22Rv1 (cell line): Measurements from ENCODE around the gene CAP2.
"Not testable (repeated sequence)": the region's sequence is repeated elsewhere in the genome, so short reads cannot be mapped to it uniquely, and the experiment has no call there.

Source experiments
- H3K27ac ChIP-seq: fragments of 450-650 bp; 2 replicates; pipeline ENCODE4 v1.5.1; 2017
- CTCF ChIP-seq: fragments of 450-650 bp; IDR thresholded peaks from 2 replicates; pipeline ENCODE4 v1.5.1; 2017; ENCODE audit warnings: mild to moderate bottlenecking
- ZFX ChIP-seq: fragments of 450-650 bp; IDR thresholded peaks from 2 replicates; pipeline ENCODE4 v1.6.1; 2017; ENCODE audit warnings: antibody characterized with exemption, borderline replicate concordance

CAP2 gene

DNA sequence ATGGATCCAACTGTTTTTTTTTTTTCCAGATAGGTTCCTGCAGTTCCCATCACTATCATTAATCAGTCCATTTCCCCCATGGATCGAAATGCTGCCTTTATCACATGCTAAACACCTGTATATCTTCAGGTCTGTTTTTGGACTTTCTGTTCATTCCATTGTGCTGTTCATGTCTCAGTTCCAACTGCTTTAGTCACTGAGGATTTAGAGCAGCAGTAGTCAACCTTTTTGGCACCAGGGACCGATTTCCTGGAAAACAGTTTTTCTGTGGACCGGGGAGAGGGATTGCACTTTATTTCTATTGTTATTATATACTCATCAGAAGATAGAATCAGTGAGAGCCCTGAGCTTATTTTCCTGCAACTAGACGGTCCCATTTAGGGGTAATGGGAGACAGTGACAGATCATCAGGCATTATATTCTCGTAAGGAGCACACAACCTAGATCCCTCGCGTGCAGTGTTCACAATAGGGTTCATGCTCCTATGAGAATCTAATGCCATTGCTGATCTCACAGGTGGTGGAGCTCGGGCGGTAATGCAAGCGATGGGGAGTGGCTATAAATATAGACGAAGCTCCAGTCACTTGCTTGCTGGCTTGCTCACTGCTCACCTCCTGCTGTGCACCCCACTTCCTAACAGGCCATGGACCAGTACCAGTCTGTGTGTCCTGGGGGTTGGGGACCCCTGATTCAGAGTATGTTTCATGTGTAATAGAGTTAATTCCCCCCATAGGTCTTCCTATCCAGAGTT, 46.0 kb downstream of the CAP2 start:
- TF ChIP-seq ZFX (no peak), CTCF (no peak)
- H3K27ac ChIP-seq, result no peak overlapping the region

GRCh38 chr6:17440811-17441210, 47.4 kb downstream of the CAP2 start:
- H3K27ac ChIP-seq, result not testable (repeated sequence)

- no peak for TF ChIP-seq ZFX
- TF ChIP-seq CTCF, result no peak
- no peak overlapping the region for H3K27ac ChIP-seq
Measured at GRCh38 chr6:17442196-17442595, 48.8 kb downstream of the CAP2 start.

DNA sequence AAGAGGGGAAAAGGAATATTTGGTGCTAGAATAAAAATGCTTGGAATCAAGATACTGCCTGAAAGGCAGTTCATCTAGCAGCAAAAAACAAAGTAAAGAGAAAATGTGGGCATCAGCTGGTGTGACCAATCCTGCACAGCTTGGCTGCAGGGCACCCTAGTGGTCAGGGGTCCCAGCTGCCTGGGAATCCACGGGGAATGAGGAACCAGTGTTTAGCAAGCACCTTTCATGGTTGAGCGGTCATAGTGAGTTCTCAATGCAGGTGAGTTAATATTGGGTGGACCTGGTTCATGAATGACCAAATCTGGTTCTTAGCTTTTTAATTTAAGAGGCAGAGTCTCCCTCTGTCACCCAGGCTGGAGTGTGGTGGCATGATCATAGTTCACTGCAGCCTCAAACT, 53.3 kb downstream of the CAP2 start:
- H3K27ac ChIP-seq, result no peak overlapping the region
- TF ChIP-seq CTCF (no peak), ZFX (no peak)

DNA sequence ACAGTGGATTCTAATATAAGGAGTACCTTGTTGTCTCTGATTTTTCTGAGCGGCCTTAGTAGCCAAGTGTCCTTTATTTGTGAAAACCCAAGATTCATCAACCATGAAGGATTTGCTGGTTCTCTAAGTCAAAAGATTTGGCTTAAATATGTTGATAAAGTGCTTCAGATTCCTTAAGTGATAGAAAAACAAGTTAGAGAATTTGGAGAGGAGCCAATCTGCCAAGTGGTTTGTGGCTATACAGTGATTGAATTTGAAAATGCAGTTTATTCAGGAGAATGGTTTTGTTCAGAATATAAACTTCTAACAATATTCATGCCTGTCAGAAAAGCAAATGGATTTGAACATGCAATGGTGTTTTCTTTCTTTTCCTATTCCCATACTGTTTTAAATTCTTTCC, 54.8 kb downstream of the CAP2 start:
- no peak for TF ChIP-seq CTCF
- no peak for TF ChIP-seq ZFX
- no peak overlapping the region for H3K27ac ChIP-seq

DNA sequence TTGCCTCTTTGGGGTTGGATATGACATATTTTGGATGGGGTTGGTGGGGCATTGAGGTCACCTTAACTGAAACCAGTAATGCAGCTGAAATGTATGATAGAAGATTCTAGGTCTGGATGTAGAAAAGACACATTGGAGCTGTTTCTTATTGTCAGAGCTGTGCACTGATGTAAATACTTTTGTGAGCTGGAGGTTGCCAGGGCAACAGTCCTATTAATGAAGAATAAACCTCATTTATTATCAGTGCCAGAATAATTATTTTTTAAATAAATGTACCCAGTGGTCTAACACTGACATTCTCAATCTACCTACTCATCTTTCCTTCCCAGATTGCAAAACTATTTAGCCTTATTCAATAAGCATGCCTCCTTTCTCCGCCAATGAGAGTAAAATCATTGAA, 57.0 kb downstream of the CAP2 start:
- TF ChIP-seq CTCF (no peak), ZFX (no peak)
- H3K27ac ChIP-seq, result no peak overlapping the region

DNA sequence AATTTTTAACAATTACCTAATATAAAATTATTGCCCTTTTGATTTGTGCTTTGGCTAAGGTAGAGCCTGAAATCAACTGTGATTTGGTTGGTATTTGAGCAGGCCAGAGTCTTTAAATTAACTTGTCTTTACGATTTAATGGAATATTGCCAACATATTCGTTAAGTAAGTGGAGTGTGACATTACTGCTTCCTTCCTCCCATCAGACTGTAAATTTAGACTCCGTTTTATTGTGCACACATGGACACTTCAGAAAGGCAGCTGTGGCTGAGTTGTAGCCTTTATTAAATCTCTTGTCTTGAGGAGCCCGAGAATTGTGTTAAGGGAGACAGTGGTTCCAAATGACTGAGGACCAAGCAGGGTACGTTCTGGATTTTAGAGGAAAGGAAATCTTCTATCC, 57.4 kb downstream of the CAP2 start:
- H3K27ac ChIP-seq, result no peak overlapping the region
- TF ChIP-seq ZFX (no peak), CTCF (no peak)

DNA sequence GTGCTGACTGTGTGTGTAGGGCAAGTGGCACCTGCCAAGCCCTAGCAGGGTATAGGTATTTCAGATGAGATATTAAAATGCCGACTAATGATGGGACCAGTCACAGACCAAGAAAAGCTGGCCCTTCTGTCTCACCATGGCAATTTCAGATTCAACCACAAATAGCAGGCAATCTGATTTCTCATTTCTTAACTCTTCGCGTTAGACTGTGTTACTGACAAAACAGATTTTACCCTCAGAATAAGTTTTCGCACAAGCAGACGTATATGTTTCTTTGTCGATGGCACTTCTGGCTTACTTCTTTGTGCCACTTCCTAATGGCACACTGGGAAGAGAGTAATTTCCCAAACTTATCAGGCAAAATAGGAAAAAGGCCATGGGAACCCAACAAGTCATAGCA, 58.7 kb downstream of the CAP2 start:
- no peak overlapping the region for H3K27ac ChIP-seq
- TF ChIP-seq CTCF, result no peak
- TF ChIP-seq ZFX, result no peak
